OCI-LY3 (cell line): ENCODE results near the gene EPN2.

Experiments used
- EZH2phosphoT487 ChIP-seq: fragments of 200-600 bp; shearing (Covaris generic); IDR thresholded peaks from 2 replicates; pipeline ENCODE4 v1.6.1; 2018; ENCODE audit warnings: antibody characterized with exemption, mixed run types, low read depth
- TF ChIP-seq, protein P1 (sequence below): fragments of 200-600, 300-600 bp; sonication (generic); IDR thresholded peaks from 2 replicates; pipeline ENCODE4 v1.5.1; 2014; ENCODE audit warnings: antibody characterized with exemption, low read length, low read depth

- TF ChIP-seq, protein P1, sequence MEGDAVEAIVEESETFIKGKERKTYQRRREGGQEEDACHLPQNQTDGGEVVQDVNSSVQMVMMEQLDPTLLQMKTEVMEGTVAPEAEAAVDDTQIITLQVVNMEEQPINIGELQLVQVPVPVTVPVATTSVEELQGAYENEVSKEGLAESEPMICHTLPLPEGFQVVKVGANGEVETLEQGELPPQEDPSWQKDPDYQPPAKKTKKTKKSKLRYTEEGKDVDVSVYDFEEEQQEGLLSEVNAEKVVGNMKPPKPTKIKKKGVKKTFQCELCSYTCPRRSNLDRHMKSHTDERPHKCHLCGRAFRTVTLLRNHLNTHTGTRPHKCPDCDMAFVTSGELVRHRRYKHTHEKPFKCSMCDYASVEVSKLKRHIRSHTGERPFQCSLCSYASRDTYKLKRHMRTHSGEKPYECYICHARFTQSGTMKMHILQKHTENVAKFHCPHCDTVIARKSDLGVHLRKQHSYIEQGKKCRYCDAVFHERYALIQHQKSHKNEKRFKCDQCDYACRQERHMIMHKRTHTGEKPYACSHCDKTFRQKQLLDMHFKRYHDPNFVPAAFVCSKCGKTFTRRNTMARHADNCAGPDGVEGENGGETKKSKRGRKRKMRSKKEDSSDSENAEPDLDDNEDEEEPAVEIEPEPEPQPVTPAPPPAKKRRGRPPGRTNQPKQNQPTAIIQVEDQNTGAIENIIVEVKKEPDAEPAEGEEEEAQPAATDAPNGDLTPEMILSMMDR: no peak
- TF ChIP-seq EZH2phosphoT487: no peak
Observed at GRCh38 chr17:19329136-19329535, 92.0 kb downstream of the EPN2 start.
